Measurements from ENCODE around the gene PSTPIP1. TPM values are rescaled to one million over a fixed set of nuclear protein-coding genes. Genes with fewer than 3 reads are reported as not detected.

The PSTPIP1 gene
- total and polyA plus RNA-seq, 2 of the 13 experiments (the other 11 are each of a cell fraction or from before 2014, with no cell fraction given): 4.4 to 8.7 TPM

GRCh38 chr15:76953913-76954312 is 41.0 kb upstream of the PSTPIP1 start (continued):
- no peak for TF ChIP-seq BCL3 (CRISPR knock-in tag; IDR thresholded peaks at IDR 0.05)
- no peak for TF ChIP-seq ARID3A (IDR thresholded peaks at IDR 0.05; ENCODE audit: low read depth, low read length)
- no peak for TF ChIP-seq ZSCAN5A (CRISPR knock-in tag; IDR thresholded peaks at IDR 0.05; ENCODE audit: borderline replicate concordance)
- TF ChIP-seq ZNF563 (CRISPR knock-in tag; IDR thresholded peaks at IDR 0.05): no peak
- TF ChIP-seq FOXO4 (CRISPR knock-in tag; conservative IDR thresholded peaks at IDR 0.05): no peak
- no peak for TF ChIP-seq ZNF570 (CRISPR knock-in tag; IDR thresholded peaks at IDR 0.05; ENCODE audit: borderline replicate concordance)
- no peak for TF ChIP-seq ZNF605 (CRISPR knock-in tag; IDR thresholded peaks at IDR 0.05)
- no peak for TF ChIP-seq GPN1 (CRISPR knock-in tag; IDR thresholded peaks at IDR 0.05; ENCODE audit: borderline replicate concordance)
- TF ChIP-seq SOX5 (CRISPR knock-in tag; IDR thresholded peaks at IDR 0.05; ENCODE audit: borderline replicate concordance): no peak
- no peak for TF ChIP-seq MTF1 (CRISPR knock-in tag; IDR thresholded peaks at IDR 0.05)

Data from HepG2 (cell line).